HG02981 (cell line): Measurements from ENCODE around the gene GOLGA5.

Experiments
- ATAC-seq: cut with Tn5 transposase; IDR thresholded peaks from one replicate; pipeline ENCODE4 v1.9.1; 2021; ENCODE audit warnings: mild to moderate bottlenecking, moderate library complexity; ENCODE audit not compliant: unreplicated experiment

The GOLGA5 gene

GRCh38 chr14:92874962-92875661 lies 81.0 kb downstream of the GOLGA5 start:
- ATAC-seq, result no peak

DNA sequence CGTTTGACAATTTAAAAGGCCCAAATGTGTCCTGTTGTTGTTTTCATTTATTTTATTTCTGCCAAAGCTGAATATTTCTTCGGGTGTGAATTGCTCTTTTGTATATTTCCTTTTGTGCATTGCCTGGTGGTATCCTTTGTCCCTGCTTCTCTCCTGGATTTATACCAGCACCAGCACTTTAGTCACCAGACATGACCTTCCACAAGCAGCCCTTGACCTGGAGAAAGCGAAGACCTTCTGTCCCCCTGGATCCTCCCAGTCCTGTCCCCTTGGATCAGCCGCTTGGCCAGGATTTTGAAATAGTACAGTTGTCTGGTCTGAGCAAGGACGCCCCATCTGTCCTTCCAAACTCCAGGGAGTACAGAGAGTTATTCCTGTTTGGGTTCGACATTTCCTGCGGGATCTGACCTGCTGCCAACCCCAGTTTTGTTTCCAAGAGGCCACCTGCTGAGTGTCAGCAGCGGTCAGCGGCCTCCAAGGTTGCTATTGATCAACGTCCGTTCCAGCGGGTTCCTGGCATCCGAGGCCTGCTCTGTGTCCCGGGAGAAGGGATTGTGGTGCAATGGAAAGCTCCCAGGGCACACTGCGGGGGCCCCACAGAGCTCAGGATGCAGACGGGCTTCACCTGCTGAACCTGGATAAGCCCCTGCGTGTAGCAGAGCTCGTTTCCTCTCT lies 83.8 kb downstream of the GOLGA5 start:
- no peak for ATAC-seq

- no peak for ATAC-seq
Measured at GRCh38 chr14:92880351-92880750, 86.2 kb downstream of the GOLGA5 start.

DNA sequence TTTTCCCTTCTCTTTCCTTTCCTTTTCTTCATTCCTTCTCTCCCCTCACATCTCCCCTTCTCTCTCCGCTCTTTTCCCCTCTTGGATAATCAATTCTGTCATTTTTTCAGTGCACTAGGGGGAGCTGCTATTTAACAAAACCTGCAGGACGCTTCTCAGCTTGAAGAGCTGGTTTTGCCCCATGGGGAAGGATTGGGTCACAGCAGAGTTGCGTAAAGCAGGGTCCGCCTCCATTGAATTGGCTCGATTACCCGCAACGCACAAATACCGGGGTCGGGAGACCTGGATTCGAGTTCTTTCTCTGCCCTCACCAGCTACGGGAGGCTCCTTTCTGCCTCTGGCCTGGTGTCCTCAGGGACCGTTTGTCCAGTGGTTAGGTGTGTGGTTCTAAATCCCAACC lies 86.7 kb downstream of the GOLGA5 start:
- ATAC-seq, result no peak

DNA sequence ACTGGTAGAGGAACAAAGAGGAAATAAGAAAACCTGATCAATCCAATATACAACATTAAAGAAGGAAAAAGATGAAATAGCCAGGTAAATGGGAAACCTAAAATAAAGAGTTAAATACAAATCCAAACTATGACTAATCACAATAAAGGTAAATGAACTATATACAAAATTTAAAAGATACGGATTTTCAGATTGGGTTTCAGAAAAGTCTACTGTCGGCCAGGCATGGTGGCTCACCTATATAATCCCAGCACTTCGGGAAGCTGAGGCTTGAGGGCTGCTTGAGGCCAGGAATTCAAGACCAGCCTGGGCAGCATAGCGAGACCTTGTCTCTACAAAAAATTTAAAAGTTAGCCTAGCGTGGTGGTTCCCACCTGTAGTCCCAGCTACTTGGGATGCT lies 89.0 kb downstream of the GOLGA5 start:
- no peak for ATAC-seq

DNA sequence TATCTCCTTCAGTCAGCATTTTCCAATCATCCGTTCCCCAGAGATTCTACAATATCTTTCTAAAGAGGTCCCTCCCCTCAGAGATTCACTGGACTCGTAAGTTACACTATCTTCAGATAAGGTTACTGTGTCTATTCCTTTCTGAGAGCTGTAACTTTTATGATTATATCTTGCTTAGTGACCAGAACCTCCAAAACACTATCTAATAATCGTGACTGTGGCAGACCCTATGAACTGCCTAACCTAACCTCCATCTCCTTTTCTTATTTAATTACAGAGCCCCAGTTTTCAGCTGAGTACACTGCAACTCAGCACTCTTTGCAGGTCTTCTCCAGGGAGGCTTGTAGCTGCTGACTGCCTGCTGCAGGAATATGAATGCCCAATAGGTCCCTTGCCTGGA lies 90.3 kb downstream of the GOLGA5 start:
- no peak for ATAC-seq

DNA sequence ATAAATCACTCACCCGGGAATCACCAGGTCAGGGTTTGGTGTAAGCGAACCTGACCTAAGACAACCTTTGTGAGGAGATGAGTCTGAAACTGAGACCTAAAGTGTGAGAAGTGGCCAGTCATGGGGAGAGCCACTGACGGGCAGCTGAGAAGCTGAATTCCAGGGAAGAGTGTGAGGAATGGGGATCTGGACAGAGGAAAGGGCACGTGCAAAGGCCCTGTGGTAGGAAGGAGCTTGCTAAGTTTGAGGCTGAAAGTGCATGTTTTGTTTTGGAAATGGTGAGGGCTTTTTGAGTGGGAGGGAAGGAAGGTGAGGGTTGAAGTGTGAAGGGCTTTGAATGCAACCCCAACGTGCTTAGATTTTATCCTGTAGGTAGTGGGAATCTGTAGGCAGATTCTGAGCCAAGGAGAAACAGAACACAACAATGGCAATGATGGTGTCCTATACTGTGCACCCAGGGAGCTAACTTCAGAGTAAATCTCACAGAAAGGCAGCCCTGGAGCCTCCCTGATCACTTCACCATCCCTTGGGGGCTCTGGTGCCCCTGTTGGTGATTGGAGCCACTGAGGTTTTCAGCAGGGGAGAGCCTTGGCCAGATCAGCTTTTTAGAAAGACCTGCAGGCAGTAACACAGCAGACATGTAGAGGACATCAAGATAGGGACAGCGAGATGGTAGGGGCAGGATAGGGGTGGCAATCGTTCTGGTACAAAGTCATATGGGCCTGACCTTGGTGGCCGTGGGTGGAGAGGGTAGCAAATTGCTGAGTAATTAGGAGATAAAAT lies 91.4 kb downstream of the GOLGA5 start:
- no peak for ATAC-seq

DNA sequence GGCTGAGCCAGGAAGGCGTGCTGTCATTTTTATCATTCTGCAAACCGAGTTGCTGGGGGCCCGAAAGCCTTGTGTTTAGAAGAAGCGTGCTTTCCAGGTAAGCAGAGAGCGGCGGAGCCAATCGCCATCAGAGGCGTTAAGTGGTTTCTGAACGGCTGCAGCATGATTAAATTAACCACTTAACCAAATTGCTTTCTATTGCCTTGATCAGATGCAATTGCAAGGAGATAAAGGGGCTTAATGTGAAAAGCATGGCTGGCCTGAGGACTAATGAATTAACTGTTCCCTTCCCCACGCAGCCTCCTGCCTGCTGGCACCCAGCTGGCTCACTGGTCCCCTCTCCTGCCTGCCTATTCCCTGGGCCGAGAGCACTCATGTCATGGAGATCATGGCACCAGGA lies 92.2 kb downstream of the GOLGA5 start:
- no peak for ATAC-seq

- ATAC-seq, result no peak
Measured at GRCh38 chr14:92887157-92887556, 93.1 kb downstream of the GOLGA5 start.

- ATAC-seq, result no peak
Measured at GRCh38 chr14:92888896-92889295, 94.8 kb downstream of the GOLGA5 start.
